Brain microvascular endothelial cell (primary cell): ENCODE measurements around the gene MSI2.
A peak's percentile ranks its signal among the peaks of the same experiment; 100 is the strongest.
"Not testable (repeated sequence)": the region's sequence is repeated elsewhere in the genome, so short reads cannot be mapped to it uniquely, and the experiment has no call there.

Experiments used
- DNase-seq: peaks from one replicate; pipeline ENCODE4 v3.0.0-alpha.2; 2020
- H3K27ac ChIP-seq: fragments of 250-450 bp; sonication (Bioruptor Pico); 2 replicates; pipeline ENCODE4 v1.5.1; 2020; ENCODE audit warnings: mild to moderate bottlenecking, moderate library complexity
- H3K27me3 ChIP-seq: fragments of 250-450 bp; sonication (Bioruptor Pico); replicated peaks from 2 replicates; pipeline ENCODE4 v1.5.1; 2020; ENCODE audit warnings: mild to moderate bottlenecking
- H3K36me3 ChIP-seq: fragments of 250-450 bp; sonication (Bioruptor Pico); replicated peaks from 2 replicates; pipeline ENCODE4 v1.5.1; 2020; ENCODE audit warnings: mild to moderate bottlenecking
- H3K4me3 ChIP-seq: 2 replicates; pipeline ENCODE4 v1.5.1; 2011; ENCODE audit warnings: low read depth, mild to moderate bottlenecking, control low read depth, low read length, moderate library complexity
- in situ Hi-C: cut with HindIII; loops from 2 replicates; pipeline ENCODE4 v1.10.0; 2017; ENCODE audit warnings: low sequenced_read_pairs, low pct_ligation_motif_present
- TF ChIP-seq, protein P1 (sequence below): IDR thresholded peaks from 2 replicates; pipeline ENCODE4 v1.5.1; 2011; ENCODE audit warnings: low read depth, mild to moderate bottlenecking, moderate library complexity, low read length, control low read depth, inconsistent platforms; ENCODE audit errors: missing control alignments

Gene MSI2

DNA sequence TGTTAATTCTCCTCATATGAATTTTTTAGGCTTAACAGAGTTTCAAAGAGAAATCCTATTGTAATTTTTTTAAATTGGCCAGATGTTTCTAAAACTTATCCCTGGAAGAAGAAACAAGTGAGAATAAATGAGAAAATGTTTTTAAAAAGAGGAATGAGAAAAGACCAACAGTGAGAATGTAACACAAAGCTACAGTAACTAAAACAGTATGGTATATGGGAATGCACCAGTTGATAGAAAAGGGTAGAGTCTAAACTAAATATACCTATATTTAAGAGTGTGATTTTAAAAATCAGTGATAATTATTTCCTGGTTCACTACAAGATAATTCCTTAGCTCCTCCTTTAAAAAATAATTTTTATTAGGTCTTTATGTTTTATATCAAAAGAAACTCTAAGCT, 360.9 kb downstream of the MSI2 start:
- Histone ChIP-seq H3K4me3 (no peak overlapping the region), H3K36me3 (no peaks in the 10 kb centered on the region), H3K27me3 (no peaks in the 10 kb centered on the region), H3K27ac (no peak overlapping the region)
- TF ChIP-seq, protein P1, sequence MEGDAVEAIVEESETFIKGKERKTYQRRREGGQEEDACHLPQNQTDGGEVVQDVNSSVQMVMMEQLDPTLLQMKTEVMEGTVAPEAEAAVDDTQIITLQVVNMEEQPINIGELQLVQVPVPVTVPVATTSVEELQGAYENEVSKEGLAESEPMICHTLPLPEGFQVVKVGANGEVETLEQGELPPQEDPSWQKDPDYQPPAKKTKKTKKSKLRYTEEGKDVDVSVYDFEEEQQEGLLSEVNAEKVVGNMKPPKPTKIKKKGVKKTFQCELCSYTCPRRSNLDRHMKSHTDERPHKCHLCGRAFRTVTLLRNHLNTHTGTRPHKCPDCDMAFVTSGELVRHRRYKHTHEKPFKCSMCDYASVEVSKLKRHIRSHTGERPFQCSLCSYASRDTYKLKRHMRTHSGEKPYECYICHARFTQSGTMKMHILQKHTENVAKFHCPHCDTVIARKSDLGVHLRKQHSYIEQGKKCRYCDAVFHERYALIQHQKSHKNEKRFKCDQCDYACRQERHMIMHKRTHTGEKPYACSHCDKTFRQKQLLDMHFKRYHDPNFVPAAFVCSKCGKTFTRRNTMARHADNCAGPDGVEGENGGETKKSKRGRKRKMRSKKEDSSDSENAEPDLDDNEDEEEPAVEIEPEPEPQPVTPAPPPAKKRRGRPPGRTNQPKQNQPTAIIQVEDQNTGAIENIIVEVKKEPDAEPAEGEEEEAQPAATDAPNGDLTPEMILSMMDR = no peak
- no peak for DNase-seq
- in situ Hi-C loops = no loop called here

DNA sequence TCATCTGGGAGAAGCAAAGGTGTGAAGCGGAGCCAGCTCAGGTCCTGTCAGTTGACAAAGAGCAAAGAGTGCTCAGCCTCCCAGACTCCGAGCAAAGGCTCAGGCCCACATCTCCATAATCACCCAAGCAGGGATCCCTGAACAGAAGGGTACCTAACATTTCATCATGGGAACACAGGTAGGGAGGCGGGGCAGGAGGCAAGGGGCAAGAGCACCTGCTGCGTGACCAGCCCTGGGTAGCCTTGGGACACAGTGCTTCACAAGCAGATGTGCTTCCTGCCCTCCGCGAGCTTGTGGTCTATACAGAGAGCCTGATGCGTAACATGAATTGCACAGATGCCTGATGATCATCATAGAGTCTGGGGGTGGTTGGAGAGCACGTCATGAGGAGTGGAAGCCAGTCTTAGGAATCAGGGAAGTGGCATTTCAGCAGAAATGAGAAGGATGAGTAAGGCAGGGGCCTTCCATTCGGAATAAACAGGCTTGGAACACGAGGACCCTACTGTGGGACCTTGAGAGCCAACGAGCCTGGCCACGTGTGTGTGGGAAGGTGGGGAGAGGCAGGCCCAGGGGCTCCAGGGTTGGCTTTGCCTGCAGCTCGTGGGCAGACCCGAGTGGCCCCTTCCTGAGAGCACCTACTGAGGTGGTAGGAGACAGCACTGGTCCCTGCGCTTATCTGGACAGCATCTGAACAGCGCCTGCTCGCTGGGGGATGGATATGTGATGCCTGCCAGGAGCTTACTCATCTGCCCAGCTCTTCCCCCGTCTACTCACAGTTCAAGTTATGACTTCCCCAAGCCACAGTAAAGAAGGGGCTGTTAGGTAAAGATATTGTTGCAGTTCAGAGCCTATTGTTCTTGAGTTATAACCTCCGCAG, 363.0 kb downstream of the MSI2 start:
- H3K4me3 ChIP-seq = no peak overlapping the region
- no peaks in the 10 kb centered on the region for H3K36me3 ChIP-seq
- H3K27ac ChIP-seq = no peak overlapping the region
- DNase-seq = peak; percentile 16
- H3K27me3 ChIP-seq = no peaks in the 10 kb centered on the region
- in situ Hi-C loops = no loop called here
- TF ChIP-seq, protein P1 = no peak

DNA sequence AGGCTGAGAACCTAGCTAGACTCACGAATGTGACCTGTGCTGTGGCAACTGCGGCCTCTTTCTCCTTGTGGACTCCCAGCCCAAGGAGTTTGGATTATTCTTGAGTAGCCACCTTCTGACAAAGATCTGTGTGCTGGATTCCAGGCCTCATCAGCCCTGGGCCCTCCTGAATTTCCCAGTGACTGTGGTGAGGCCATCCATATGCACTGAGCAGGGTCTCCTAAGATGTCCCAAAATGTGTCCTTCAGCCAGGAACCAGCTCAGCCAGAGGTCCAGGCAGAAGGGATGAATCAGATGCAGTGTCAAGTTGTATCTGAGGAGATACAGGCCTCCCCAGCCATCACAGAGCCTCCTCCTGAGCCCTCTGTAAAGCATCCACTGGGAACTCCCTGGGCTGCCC, 364.3 kb downstream of the MSI2 start:
- Histone ChIP-seq H3K27me3 (no peaks in the 10 kb centered on the region), H3K27ac (no peak overlapping the region), H3K4me3 (no peak overlapping the region), H3K36me3 (no peaks in the 10 kb centered on the region)
- DNase-seq = no peak
- in situ Hi-C loops = no loop called here
- TF ChIP-seq, protein P1 = no peak

DNA sequence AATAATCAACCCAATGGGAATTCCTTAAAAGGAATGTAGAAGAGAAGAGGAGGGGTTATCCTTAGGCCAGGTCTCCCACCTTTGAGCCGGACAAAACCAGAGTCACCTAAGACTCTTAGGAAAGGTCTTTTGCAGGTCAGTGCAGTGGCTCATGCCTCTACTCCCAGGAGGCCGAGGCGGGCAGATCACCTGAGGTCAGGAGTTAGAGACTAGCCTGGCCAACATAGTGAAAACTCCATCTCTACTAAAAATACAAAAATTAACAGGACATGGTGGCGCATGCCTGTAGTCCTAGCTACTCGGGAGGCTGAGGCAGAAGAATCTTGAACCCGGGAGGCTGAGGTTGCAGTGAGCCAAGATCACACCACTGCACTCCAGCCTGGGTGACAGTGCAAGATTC, 365.5 kb downstream of the MSI2 start:
- H3K4me3 ChIP-seq, DNase-seq, H3K36me3 ChIP-seq, H3K27ac ChIP-seq, H3K27me3 ChIP-seq, in situ Hi-C loops: not testable (repeated sequence)

DNA sequence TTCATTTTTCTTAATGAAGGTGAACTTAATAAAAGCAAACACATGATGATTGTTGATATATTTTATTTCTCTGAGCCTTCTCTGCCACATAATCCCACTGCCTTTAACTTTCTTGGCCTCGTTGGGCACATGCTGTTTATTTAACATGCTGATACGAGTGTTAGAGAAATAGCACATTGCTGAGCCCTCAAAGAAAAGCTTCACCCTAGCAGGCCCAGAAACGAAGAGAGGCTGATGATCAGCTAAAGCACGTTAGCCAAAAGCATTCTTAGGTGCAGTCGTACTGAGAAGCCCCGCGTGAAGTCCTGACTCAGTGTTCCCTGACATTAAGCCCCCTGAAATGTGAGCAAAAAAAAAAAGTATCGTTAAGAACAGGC, 366.0 kb downstream of the MSI2 start:
- no peak for DNase-seq
- no peak overlapping the region for H3K4me3 ChIP-seq
- in situ Hi-C loops = no loop called here
- no peaks in the 10 kb centered on the region for H3K36me3 ChIP-seq
- H3K27me3 ChIP-seq = no peaks in the 10 kb centered on the region
- TF ChIP-seq, protein P1 = no peak
- no peak overlapping the region for H3K27ac ChIP-seq

DNA sequence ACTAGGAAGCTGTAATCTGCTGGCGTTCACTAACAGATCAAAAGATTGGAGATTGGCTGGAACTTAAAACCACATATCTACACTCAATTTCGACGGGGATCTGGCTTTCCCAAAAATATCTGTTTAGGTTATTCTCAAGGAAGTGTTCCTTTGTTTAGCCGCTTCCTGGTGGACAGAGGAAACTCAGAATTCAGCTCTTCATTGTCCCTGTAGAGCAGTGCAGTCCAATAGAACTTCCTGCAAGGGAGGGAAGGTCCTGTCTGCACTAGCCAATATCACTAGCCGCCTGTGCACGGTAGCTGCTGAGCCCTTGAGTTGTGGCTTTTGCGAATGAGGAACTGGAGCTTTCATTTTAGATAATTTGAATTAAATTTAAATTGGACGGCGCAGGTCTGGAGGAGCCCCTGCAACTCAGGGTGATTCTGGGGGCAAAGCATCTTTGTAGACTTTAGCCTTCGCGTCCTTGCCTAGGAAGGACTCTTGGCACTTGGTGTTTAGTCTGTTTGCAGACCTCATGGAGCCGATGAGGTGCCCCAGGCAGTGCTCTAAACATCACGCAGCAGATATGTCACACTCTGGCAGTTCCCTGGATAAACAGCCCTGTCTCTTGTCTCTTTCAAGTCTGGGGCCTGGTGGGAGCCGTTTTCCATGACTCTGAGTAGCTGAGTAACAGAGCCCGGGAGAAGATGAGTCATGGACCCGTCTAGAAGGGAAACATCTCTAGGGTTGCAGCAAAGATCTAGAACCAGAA, 366.5 kb downstream of the MSI2 start:
- in situ Hi-C loops = no loop called here
- Histone ChIP-seq H3K36me3 (no peaks in the 10 kb centered on the region), H3K27me3 (no peaks in the 10 kb centered on the region), H3K27ac (no peak overlapping the region), H3K4me3 (no peak overlapping the region)
- DNase-seq = peak; percentile 77
- TF ChIP-seq, protein P1 = no peak
